Measurements from ENCODE around the gene VIP. TPM values are rescaled to one million over a fixed set of nuclear protein-coding genes. Genes with fewer than 3 reads are reported as not detected.

The VIP gene
- total RNA-seq, 1 experiment from 2014 or later, result not detected

- no peak overlapping the region for H3K4me3 Mint-ChIP-seq
- ATAC-seq (no peak), DNase-seq (ENCODE audit: low spot score) (no peak)
- H3K27me3 Mint-ChIP-seq (ENCODE audit: low read depth), result no peaks in the 10 kb centered on the region
- ChIA-PET CTCF (interaction anchor here (1.6 kb wide), 1 partner anchor 203 kb away, joined by 8 read pairs; no protein-coding TSS in a partner anchor), POLR2A (no interaction called here)
- H3K9me3 Mint-ChIP-seq, result no peaks in the 10 kb centered on the region
- H3K4me1 Mint-ChIP-seq, result peaks cover 13% of the 10 kb centered on the region
- H3K36me3 Mint-ChIP-seq, result no peaks in the 10 kb centered on the region
- H3K27ac Mint-ChIP-seq, result no peak overlapping the region
- TF ChIP-seq NFATC4 (CRISPR knock-in tag; IDR thresholded peaks at IDR 0.05) (no peak), TP53 (CRISPR knock-in tag; IDR thresholded peaks at IDR 0.05) (no peak), JAZF1 (CRISPR knock-in tag; IDR thresholded peaks at IDR 0.05) (no peak), PRRX2 (CRISPR knock-in tag; IDR thresholded peaks at IDR 0.05) (no peak), NFE2L1 (CRISPR knock-in tag; IDR thresholded peaks at IDR 0.05) (no peak), SMAD3 (CRISPR knock-in tag; IDR thresholded peaks at IDR 0.05; ENCODE audit: borderline replicate concordance) (no peak), ZBTB43 (CRISPR knock-in tag; IDR thresholded peaks at IDR 0.05) (no peak), CREB1 (CRISPR knock-in tag; IDR thresholded peaks at IDR 0.05) (no peak), E2F5 (CRISPR knock-in tag; IDR thresholded peaks at IDR 0.05) (no peak), SMAD4 (CRISPR knock-in tag; IDR thresholded peaks at IDR 0.05) (no peak), EMX1 (CRISPR knock-in tag; IDR thresholded peaks at IDR 0.05) (no peak)
- TF ChIP-seq, protein P1, sequence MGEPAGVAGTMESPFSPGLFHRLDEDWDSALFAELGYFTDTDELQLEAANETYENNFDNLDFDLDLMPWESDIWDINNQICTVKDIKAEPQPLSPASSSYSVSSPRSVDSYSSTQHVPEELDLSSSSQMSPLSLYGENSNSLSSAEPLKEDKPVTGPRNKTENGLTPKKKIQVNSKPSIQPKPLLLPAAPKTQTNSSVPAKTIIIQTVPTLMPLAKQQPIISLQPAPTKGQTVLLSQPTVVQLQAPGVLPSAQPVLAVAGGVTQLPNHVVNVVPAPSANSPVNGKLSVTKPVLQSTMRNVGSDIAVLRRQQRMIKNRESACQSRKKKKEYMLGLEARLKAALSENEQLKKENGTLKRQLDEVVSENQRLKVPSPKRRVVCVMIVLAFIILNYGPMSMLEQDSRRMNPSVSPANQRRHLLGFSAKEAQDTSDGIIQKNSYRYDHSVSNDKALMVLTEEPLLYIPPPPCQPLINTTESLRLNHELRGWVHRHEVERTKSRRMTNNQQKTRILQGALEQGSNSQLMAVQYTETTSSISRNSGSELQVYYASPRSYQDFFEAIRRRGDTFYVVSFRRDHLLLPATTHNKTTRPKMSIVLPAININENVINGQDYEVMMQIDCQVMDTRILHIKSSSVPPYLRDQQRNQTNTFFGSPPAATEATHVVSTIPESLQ (CRISPR knock-in tag; IDR thresholded peaks at IDR 0.05), result no peak
- TF ChIP-seq, protein P2, sequence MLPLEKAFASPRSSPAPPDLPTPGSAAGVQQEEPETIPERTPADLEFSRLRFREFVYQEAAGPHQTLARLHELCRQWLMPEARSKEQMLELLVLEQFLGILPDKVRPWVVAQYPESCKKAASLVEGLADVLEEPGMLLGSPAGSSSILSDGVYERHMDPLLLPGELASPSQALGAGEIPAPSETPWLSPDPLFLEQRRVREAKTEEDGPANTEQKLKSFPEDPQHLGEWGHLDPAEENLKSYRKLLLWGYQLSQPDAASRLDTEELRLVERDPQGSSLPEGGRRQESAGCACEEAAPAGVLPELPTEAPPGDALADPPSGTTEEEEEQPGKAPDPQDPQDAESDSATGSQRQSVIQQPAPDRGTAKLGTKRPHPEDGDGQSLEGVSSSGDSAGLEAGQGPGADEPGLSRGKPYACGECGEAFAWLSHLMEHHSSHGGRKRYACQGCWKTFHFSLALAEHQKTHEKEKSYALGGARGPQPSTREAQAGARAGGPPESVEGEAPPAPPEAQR (CRISPR knock-in tag; IDR thresholded peaks at IDR 0.05), result no peak
Observed at GRCh38 chr6:152745509-152746171, 5.0 kb upstream of the VIP start.

DNA sequence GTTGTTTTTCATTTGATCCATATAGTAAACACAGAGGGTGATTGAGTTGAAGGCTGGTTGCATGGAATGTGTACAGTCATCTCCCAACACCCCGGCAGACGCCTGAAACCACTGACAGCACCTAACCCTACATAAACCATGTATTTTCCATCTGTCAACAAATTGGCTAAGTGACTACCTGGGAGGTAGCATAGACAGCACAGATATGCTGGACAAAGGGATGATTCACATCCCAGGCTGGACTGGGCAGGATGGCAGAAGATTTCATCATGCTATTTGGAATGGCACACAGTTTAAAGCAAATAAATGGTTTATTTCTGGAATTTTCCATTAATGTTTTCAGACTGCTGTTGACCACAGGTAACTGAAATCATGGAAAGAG is 4.4 kb upstream of the VIP start:
- ChIA-PET CTCF (interaction anchor here (1.6 kb wide), 1 partner anchor 202 kb away, joined by 8 read pairs; no protein-coding TSS in a partner anchor), POLR2A (no interaction called here)
- no peak for ATAC-seq

More for the DNA sequence above, 4.4 kb upstream of the VIP start:
- H3K27me3 Mint-ChIP-seq (ENCODE audit: low read depth), result no peaks in the 10 kb centered on the region
- peaks cover 16% of the 10 kb centered on the region for H3K4me1 Mint-ChIP-seq
- no peak for TF ChIP-seq SMAD4 (CRISPR knock-in tag; IDR thresholded peaks at IDR 0.05)
- TF ChIP-seq GABPB1 (CRISPR knock-in tag; IDR thresholded peaks at IDR 0.05), result peak; percentile 98
- no peak for TF ChIP-seq IRF2 (CRISPR knock-in tag; IDR thresholded peaks at IDR 0.05; ENCODE audit: borderline replicate concordance, low read depth)
- no peak for TF ChIP-seq JAZF1 (CRISPR knock-in tag; IDR thresholded peaks at IDR 0.05)
- no peak for TF ChIP-seq RELA (CRISPR knock-in tag; IDR thresholded peaks at IDR 0.05; ENCODE audit: borderline replicate concordance)
- TF ChIP-seq, protein P3, sequence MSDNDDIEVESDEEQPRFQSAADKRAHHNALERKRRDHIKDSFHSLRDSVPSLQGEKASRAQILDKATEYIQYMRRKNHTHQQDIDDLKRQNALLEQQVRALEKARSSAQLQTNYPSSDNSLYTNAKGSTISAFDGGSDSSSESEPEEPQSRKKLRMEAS (CRISPR knock-in tag; IDR thresholded peaks at IDR 0.05), result no peak
- no peak for TF ChIP-seq CREB1 (CRISPR knock-in tag; IDR thresholded peaks at IDR 0.05)
- TF ChIP-seq, protein P4, sequence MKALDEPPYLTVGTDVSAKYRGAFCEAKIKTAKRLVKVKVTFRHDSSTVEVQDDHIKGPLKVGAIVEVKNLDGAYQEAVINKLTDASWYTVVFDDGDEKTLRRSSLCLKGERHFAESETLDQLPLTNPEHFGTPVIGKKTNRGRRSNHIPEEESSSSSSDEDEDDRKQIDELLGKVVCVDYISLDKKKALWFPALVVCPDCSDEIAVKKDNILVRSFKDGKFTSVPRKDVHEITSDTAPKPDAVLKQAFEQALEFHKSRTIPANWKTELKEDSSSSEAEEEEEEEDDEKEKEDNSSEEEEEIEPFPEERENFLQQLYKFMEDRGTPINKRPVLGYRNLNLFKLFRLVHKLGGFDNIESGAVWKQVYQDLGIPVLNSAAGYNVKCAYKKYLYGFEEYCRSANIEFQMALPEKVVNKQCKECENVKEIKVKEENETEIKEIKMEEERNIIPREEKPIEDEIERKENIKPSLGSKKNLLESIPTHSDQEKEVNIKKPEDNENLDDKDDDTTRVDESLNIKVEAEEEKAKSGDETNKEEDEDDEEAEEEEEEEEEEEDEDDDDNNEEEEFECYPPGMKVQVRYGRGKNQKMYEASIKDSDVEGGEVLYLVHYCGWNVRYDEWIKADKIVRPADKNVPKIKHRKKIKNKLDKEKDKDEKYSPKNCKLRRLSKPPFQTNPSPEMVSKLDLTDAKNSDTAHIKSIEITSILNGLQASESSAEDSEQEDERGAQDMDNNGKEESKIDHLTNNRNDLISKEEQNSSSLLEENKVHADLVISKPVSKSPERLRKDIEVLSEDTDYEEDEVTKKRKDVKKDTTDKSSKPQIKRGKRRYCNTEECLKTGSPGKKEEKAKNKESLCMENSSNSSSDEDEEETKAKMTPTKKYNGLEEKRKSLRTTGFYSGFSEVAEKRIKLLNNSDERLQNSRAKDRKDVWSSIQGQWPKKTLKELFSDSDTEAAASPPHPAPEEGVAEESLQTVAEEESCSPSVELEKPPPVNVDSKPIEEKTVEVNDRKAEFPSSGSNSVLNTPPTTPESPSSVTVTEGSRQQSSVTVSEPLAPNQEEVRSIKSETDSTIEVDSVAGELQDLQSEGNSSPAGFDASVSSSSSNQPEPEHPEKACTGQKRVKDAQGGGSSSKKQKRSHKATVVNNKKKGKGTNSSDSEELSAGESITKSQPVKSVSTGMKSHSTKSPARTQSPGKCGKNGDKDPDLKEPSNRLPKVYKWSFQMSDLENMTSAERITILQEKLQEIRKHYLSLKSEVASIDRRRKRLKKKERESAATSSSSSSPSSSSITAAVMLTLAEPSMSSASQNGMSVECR (CRISPR knock-in tag; IDR thresholded peaks at IDR 0.05; ENCODE audit: borderline replicate concordance), result no peak
- H3K36me3 Mint-ChIP-seq, result no peaks in the 10 kb centered on the region
- DNase-seq (ENCODE audit: low spot score), result no peak
- no peak overlapping the region for H3K4me3 Mint-ChIP-seq
- no peaks in the 10 kb centered on the region for H3K9me3 Mint-ChIP-seq
- no peak overlapping the region for H3K27ac Mint-ChIP-seq

Measured in WTC11 (cell line).